HEK293T (cell line): ENCODE data around the gene GLRX2.

Experiments
- ARNT ChIP-seq: fragments of 450-650 bp; IDR thresholded peaks from 2 replicates; pipeline ENCODE4 v1.6.1; 2017; ENCODE audit warnings: mild to moderate bottlenecking
- BHLHE40 ChIP-seq: fragments of 450-650 bp; IDR thresholded peaks from 2 replicates; pipeline ENCODE4 v1.6.1; 2016; ENCODE audit warnings: mild to moderate bottlenecking, moderate library complexity, borderline replicate concordance
- ELF4 ChIP-seq: fragments of 450-650 bp; IDR thresholded peaks from 2 replicates; pipeline ENCODE4 v1.6.1; 2017; ENCODE audit warnings: antibody characterized with exemption
- FOXA1 ChIP-seq: fragments of 450-650 bp; IDR thresholded peaks from 2 replicates; pipeline ENCODE4 v1.6.1; 2016; ENCODE audit warnings: mild to moderate bottlenecking
- FOXM1 ChIP-seq: fragments of 450-650 bp; IDR thresholded peaks from 2 replicates; pipeline ENCODE4 v1.6.1; 2017; ENCODE audit warnings: mild to moderate bottlenecking, borderline replicate concordance
- HDGF ChIP-seq: fragments of 450-650 bp; IDR thresholded peaks from 2 replicates; pipeline ENCODE4 v1.6.1; 2017; ENCODE audit warnings: antibody characterized with exemption, borderline replicate concordance
- L3MBTL2 ChIP-seq: fragments of 450-650 bp; conservative IDR thresholded peaks from 2 replicates; pipeline ENCODE4 v1.6.1; 2016; ENCODE audit warnings: mild to moderate bottlenecking
- SP1 ChIP-seq: fragments of 450-650 bp; IDR thresholded peaks from 2 replicates; pipeline ENCODE4 v1.6.1; 2017
- SUZ12 ChIP-seq: fragments of 450-650 bp; IDR thresholded peaks from 2 replicates; pipeline ENCODE4 v1.6.1; 2016; ENCODE audit warnings: mild to moderate bottlenecking
- ZNF384 ChIP-seq: fragments of 450-650 bp; IDR thresholded peaks from 2 replicates; pipeline ENCODE4 v1.6.1; 2016

DNA sequence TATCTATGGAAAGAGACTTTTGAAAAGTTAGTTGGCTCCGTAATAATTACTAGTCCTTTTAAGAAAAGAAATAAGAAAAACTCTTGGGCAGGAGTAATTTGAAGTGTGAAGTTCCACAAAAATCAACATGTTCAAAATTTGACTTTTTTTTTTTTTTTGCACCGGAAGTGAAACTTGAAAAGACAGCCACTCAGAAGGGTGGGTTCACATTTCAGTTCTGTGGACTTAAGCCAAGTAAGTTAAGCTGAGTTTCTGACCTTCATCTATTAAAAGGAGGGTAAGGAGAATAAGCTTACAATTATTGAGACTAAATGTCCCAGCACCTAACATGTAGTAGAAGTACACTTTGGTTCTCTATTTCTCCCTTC, 34.8 kb downstream of the GLRX2 start:
- TF ChIP-seq SUZ12 (no peak), SP1 (no peak), ZNF384 (no peak; the same call in 1 of the 2 replicates), HDGF (no peak), FOXA1 (no peak), BHLHE40 (no peak), ELF4 (no peak), L3MBTL2 (no peak), ARNT (no peak), FOXM1 (no peak)
